ENCODE data around the gene VPS39. TPM values are rescaled to one million over a fixed set of nuclear protein-coding genes. Genes with fewer than 3 reads are reported as not detected.

VPS39 gene
- total RNA-seq, 1 donor from 2014 or later = 29.2 TPM

DNA sequence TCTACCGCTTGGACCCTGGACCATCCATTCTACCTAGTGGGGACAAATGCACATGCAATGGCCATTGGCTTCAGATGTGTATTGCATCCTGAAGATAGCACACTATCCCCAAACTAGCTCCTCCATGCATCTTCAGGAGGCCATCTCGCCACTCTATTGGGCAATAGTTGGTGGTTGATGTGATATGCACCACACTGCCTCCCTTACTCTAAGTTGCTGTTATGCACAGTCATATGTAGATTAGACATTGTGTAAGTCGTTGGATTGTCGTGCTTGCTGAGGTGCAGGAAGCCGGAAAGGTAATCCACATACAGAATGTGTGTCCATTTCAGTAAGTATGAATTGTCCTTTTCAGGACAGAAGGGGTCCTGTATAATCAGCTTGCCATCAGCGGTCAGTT, 87.1 kb downstream of the VPS39 start:
- peaks cover 0 to 2% (median 0%) of the 10 kb centered on the region in 3 donors for H3K4me1 ChIP-seq (ENCODE audit: control insufficient read depth in 3 of 3, insufficient read depth in 3 of 3, low read length in 3 of 3)
- no peaks in the 10 kb centered on the region for H3K27me3 ChIP-seq (ENCODE audit: control insufficient read depth in 3 of 3, insufficient read depth in 3 of 3, low read length in 3 of 3)
- H3K9me3 ChIP-seq (ENCODE audit: control insufficient read depth in 3 of 3, low read length in 3 of 3) = no peaks in the 10 kb centered on the region
- H3K9ac ChIP-seq (ENCODE audit: low read depth in 1 of 3, low read length in 3 of 3) = no peak overlapping the region
- no peaks in the 10 kb centered on the region for H3K36me3 ChIP-seq (ENCODE audit: control insufficient read depth in 3 of 3, insufficient read depth in 3 of 3, low read length in 3 of 3)
- no peak overlapping the region for H3K27ac ChIP-seq (ENCODE audit: low read depth, low read length)
- no peak overlapping the region for H3K4me3 ChIP-seq (ENCODE audit: low read length in 3 of 3)

DNA sequence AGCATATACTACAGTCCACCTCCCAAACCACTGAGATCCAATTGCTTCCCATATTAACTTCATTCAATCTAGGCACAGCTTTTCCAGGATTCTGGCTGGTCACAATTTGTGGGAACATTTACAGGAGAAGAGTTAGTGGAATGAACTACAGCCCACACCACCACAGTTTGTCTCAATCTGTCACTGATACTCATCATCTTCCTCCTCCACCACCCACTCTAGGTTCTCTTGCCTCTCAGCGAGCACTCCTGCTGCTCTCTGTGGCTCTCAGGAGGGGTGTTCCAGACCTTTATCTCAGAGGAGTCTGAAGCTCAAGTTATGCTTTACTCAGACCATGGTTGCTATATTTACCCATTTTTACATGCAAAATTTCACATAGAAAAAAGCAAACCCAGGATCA, 87.8 kb downstream of the VPS39 start:
- Histone ChIP-seq H3K27ac (ENCODE audit: low read depth, low read length) (no peak overlapping the region), H3K4me3 (ENCODE audit: low read length in 3 of 3) (no peak overlapping the region), H3K27me3 (ENCODE audit: control insufficient read depth in 3 of 3, insufficient read depth in 3 of 3, low read length in 3 of 3) (no peaks in the 10 kb centered on the region), H3K36me3 (ENCODE audit: control insufficient read depth in 3 of 3, insufficient read depth in 3 of 3, low read length in 3 of 3) (no peaks in the 10 kb centered on the region), H3K4me1 (ENCODE audit: control insufficient read depth in 3 of 3, insufficient read depth in 3 of 3, low read length in 3 of 3) (peaks cover 0 to 2% (median 0%) of the 10 kb centered on the region in 3 donors), H3K9ac (ENCODE audit: low read depth in 1 of 3, low read length in 3 of 3) (no peak overlapping the region), H3K9me3 (ENCODE audit: control insufficient read depth in 3 of 3, low read length in 3 of 3) (no peaks in the 10 kb centered on the region)

DNA sequence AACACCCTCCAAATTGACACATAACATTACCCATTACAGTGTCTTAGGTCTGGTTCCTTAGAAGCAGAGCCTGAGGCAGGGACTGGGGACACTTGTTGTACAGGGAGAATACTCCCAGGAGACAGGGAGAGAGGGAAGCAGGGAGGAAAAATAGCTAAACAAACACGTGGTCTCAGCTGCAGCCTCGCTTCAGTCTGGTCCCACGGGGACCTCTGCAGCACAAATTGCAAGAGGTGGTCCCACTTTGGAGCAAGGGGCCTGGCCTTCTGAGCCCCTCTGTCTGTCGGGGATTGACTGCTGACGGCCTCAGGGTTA, 88.7 kb downstream of the VPS39 start:
- H3K36me3 ChIP-seq (ENCODE audit: control insufficient read depth in 3 of 3, insufficient read depth in 3 of 3, low read length in 3 of 3) = no peaks in the 10 kb centered on the region
- no peak overlapping the region for H3K27ac ChIP-seq (ENCODE audit: low read depth, low read length)
- peaks cover 0 to 2% (median 0%) of the 10 kb centered on the region in 3 donors for H3K4me1 ChIP-seq (ENCODE audit: control insufficient read depth in 3 of 3, insufficient read depth in 3 of 3, low read length in 3 of 3)
- H3K9ac ChIP-seq (ENCODE audit: low read depth in 1 of 3, low read length in 3 of 3) = no peak overlapping the region
- H3K9me3 ChIP-seq (ENCODE audit: control insufficient read depth in 3 of 3, low read length in 3 of 3) = no peaks in the 10 kb centered on the region
- H3K27me3 ChIP-seq (ENCODE audit: control insufficient read depth in 3 of 3, insufficient read depth in 3 of 3, low read length in 3 of 3) = no peaks in the 10 kb centered on the region
- peak overlapping the region in 1 of 3 donors; percentile 13 for H3K4me3 ChIP-seq (ENCODE audit: low read length in 3 of 3)

DNA sequence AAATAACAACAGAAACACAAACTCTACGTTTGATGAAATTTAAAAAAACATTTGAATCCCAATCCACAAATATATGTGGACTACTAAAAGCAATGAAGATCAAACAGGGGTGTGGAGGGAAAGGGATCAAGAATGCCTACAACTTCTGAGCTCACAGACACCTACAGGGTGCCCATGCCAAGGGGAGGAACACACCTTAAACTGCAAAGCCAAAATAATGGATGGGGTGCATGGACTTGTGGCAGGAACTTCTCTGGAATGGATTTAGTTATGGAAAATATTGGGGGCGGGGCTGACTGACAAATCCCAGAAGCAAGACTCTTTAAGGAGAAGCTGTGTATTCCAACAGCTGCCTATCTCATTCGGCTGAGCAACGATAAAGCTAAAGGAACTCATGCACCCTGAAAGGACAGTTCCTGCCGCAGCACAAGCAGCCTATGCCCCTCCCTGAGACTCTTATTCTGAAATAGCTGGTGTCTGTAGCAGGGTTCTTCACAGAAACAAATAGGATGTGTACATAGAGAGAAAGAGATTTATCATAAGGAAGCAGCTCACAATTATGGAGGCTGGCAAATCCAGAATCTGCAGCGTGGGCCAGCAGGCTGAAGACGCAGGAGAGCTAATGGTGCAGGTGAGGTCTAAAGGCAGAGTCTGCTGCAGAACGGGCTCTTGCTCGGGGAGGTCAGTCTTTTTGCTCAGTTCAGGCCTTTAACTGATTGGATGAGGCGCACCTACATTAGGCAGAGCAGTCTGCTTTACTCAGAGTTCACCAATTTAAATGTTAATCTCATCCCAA, 89.3 kb downstream of the VPS39 start:
- Histone ChIP-seq H3K27ac (ENCODE audit: low read depth, low read length) (no peak overlapping the region), H3K27me3 (ENCODE audit: control insufficient read depth in 3 of 3, insufficient read depth in 3 of 3, low read length in 3 of 3) (no peaks in the 10 kb centered on the region), H3K9ac (ENCODE audit: low read depth in 1 of 3, low read length in 3 of 3) (no peak overlapping the region), H3K4me1 (ENCODE audit: control insufficient read depth in 3 of 3, insufficient read depth in 3 of 3, low read length in 3 of 3) (peaks cover 0 to 2% (median 0%) of the 10 kb centered on the region in 3 donors), H3K36me3 (ENCODE audit: control insufficient read depth in 3 of 3, insufficient read depth in 3 of 3, low read length in 3 of 3) (no peaks in the 10 kb centered on the region), H3K9me3 (ENCODE audit: control insufficient read depth in 3 of 3, low read length in 3 of 3) (no peaks in the 10 kb centered on the region), H3K4me3 (ENCODE audit: low read length in 3 of 3) (peak overlapping the region in 1 of 3 donors; percentile 13)

DNA sequence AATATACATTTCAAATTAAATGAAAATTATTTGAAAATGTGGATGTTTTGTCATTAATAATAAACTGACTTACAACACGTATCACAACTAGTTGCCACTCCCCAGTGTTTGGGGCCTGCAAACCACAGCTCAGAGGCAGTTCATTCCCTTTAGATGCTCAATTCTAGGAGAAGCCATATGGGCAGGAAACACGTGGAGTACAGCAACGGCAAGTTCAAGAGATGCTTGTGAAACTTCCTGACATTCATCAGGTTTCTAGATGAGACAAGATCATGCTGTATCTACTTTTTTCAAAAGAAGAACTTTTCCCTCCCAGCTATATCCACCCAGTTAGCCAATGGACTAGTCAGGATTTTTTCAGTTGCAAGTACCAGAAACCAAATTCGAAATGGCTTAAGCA, 96.2 kb downstream of the VPS39 start:
- peaks cover 0 to 3% (median 0%) of the 10 kb centered on the region in 3 donors for H3K4me1 ChIP-seq (ENCODE audit: control insufficient read depth in 3 of 3, insufficient read depth in 3 of 3, low read length in 3 of 3)
- no peaks in the 10 kb centered on the region for H3K9me3 ChIP-seq (ENCODE audit: control insufficient read depth in 3 of 3, low read length in 3 of 3)
- H3K9ac ChIP-seq (ENCODE audit: low read depth in 1 of 3, low read length in 3 of 3) = no peak overlapping the region
- H3K27ac ChIP-seq (ENCODE audit: low read depth, low read length) = no peak overlapping the region
- no peaks in the 10 kb centered on the region for H3K36me3 ChIP-seq (ENCODE audit: control insufficient read depth in 3 of 3, insufficient read depth in 3 of 3, low read length in 3 of 3)
- H3K4me3 ChIP-seq (ENCODE audit: low read length in 3 of 3) = no peak overlapping the region
- H3K27me3 ChIP-seq (ENCODE audit: control insufficient read depth in 3 of 3, insufficient read depth in 3 of 3, low read length in 3 of 3) = peaks cover 3 to 6% (median 4%) of the 10 kb centered on the region in 3 donors

DNA sequence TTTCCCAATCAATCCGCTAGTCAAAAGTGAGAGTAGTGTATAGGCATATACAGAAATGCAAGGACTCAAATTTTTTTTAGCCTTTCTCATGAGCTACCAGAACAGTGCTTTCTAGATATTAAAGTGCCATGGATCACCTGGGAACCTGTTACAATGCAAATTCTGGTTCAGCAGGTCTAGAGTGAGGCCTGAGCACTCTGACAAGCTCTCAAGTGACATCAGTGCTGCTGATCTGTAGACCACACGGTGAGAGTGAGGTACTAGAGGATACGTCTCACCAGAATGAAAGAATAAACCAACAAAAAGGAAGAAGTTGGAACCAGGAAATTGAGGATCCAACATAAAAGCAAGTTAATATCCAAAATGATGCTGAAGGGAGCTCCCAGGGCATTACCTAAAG, 97.7 kb downstream of the VPS39 start:
- H3K9me3 ChIP-seq (ENCODE audit: control insufficient read depth in 3 of 3, low read length in 3 of 3) = no peaks in the 10 kb centered on the region
- no peak overlapping the region for H3K4me3 ChIP-seq (ENCODE audit: low read length in 3 of 3)
- H3K4me1 ChIP-seq (ENCODE audit: control insufficient read depth in 3 of 3, insufficient read depth in 3 of 3, low read length in 3 of 3) = peaks cover 0 to 3% (median 0%) of the 10 kb centered on the region in 3 donors
- no peaks in the 10 kb centered on the region for H3K36me3 ChIP-seq (ENCODE audit: control insufficient read depth in 3 of 3, insufficient read depth in 3 of 3, low read length in 3 of 3)
- H3K27me3 ChIP-seq (ENCODE audit: control insufficient read depth in 3 of 3, insufficient read depth in 3 of 3, low read length in 3 of 3) = peaks cover 3 to 6% (median 4%) of the 10 kb centered on the region in 3 donors
- no peak overlapping the region for H3K9ac ChIP-seq (ENCODE audit: low read depth in 1 of 3, low read length in 3 of 3)
- H3K27ac ChIP-seq (ENCODE audit: low read depth, low read length) = no peak overlapping the region

DNA sequence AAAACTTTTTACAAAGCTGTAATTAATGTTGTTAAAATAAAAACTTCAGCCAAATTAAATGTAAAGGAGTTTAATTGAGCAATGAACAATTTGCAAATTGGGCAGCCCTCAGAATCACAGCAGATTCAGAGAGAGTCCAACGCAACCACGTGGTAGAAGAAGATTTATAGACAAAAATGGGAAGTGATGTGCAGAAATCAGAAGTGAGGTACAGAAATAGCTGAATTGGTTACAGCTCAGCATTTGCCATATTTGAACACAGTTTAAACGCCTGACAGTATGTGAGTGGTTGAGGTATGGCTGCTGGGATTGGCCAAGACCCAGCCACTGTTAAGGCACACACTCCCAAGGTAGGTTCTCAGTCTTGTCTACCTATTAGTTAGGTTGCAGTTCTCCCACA, 99.3 kb downstream of the VPS39 start:
- no peak overlapping the region for H3K27ac ChIP-seq (ENCODE audit: low read depth, low read length)
- H3K4me1 ChIP-seq (ENCODE audit: control insufficient read depth in 3 of 3, insufficient read depth in 3 of 3, low read length in 3 of 3) = peaks cover 0 to 3% (median 0%) of the 10 kb centered on the region in 3 donors
- no peaks in the 10 kb centered on the region for H3K9me3 ChIP-seq (ENCODE audit: control insufficient read depth in 3 of 3, low read length in 3 of 3)
- H3K9ac ChIP-seq (ENCODE audit: low read depth in 1 of 3, low read length in 3 of 3) = no peak overlapping the region
- H3K4me3 ChIP-seq (ENCODE audit: low read length in 3 of 3) = no peak overlapping the region
- H3K27me3 ChIP-seq (ENCODE audit: control insufficient read depth in 3 of 3, insufficient read depth in 3 of 3, low read length in 3 of 3) = peaks cover 4 to 7% (median 6%) of the 10 kb centered on the region in 3 donors
- H3K36me3 ChIP-seq (ENCODE audit: control insufficient read depth in 3 of 3, insufficient read depth in 3 of 3, low read length in 3 of 3) = no peaks in the 10 kb centered on the region

Small RNA genes lying within 50 kb of the gene (small RNA-seq; reads per million reads assigned to genes)
- 0.63 reads per million, percentile 68 among the genes with 10 or more reads in this experiment for gene MIR627

Other genes with a start within 250 kb of the VPS39 start
- gene EHD4, start 235.7 kb downstream of the VPS39 start, total RNA-seq = 24.0 TPM
- gene PLA2G4E, start 187.3 kb downstream of the VPS39 start, total RNA-seq = 0.52 TPM
- gene PLA2G4D, start 113.7 kb downstream of the VPS39 start, total RNA-seq = not detected
- gene PLA2G4F, start 51.7 kb downstream of the VPS39 start, total RNA-seq = not detected
- gene GANC, start 64.9 kb upstream of the VPS39 start, total RNA-seq = 11.5 TPM
- 70.5 TPM for gene TMEM87A, start 65.1 kb upstream of the VPS39 start, total RNA-seq
- 675 TPM for gene CAPN3, start 151.2 kb upstream of the VPS39 start, total RNA-seq

Data from skeletal muscle tissue (tissue), 5 donors.